Stimulated activated CD4-positive, alpha-beta T cell treated with anti-CD3 and anti-CD28 coated beads, Interleukin-15, amount 100 ng/mL, for 1 hour (primary cell): ENCODE measurements around the gene CFAP20DC.
"Not testable (repeated sequence)": the region's sequence is repeated elsewhere in the genome, so short reads cannot be mapped to it uniquely, and the experiment has no call there.

Experiments
- DNase-seq, 2 donors: peaks; one replicate each; pipeline ENCODE4 v3.0.0-alpha.2; 2020; ENCODE audit warnings: low read depth in 1 of 2, low spot score in 1 of 2

Gene CFAP20DC

DNA sequence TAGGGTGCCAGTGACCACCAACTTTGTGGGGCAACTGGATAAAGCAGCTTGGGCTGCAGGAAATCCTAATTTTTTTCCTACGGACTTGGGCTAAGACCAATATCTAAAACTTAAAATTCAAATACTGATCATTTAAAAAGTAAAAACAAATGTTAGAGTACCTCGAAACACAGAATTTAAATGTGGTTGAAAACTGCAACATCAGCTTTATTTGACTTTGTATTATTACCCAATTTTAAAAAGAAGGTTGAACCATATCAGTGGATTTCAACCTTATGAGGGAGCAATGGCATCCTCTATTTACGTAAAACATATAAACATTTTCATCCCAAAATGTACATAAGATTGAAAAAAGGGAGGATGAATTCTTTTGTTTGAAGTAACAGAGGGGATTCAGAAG lies 26.2 kb downstream of the CFAP20DC start:
- DNase-seq: no peak

DNA sequence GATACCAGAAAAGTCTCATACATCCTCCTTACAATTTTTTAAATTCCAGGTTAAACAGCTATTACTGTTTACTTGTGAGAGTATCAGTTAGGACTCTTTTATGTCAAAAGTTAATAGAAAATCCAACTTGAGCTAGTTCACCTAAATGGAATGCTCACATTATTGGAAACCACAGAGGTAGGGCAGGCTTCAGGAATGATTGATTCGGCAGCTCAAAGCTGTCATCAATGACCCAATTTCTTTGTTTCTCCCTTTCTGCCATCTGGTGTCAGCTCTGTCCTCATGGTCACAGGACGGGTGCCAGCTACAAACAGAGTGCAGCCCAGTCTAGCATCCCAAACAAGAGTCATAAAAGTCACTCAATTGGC lies 32.2 kb downstream of the CFAP20DC start:
- DNase-seq: no peak

DNA sequence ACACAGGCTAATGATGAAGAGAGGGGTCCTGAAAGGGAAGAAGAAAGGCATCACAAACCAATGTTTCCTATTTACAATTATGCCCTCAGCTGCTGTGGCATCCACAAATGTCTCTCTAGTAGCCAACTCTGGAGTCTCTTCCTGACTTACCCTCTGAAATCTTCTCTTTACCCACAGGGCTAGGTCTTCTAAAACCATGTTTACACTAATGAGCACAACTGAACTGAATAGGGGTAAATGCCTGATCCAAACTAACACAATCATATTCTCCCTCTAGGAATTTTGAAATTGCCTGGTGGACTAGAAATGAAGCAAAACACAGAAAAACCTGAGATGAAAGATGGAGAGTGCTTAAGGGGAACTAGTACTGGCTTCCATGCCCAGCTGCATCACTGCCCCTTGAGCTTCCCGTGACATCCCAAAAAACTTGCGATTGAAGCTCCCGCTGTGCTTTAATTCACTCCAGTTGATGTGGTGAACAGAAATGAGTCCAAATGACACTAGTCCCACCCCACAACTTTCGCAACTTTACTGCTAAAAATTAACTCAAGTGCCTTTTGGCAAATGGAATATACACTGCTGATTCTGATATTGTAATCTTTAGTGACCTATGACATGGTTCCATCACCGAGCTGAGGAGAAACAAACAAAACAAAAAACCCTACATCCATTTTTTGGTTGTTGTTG lies 32.8 kb downstream of the CFAP20DC start:
- no peak for DNase-seq

DNA sequence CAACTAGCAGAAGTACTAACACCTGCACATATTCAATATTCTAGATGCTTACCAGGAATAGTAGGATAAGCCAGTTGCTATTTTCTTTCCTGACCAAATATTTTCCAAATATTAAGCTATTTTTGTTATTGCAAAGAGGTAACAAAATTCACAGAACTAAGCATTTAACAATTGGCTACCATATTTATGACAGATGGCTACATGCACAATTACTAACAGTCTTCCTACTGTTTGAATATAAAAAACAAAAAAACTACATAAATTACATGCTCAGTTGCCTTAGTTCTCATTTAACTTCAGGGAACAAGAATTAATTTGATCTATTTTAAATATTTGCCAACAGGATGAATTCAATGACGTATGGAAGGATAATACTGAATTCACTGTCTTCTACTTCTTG lies 36.2 kb downstream of the CFAP20DC start:
- DNase-seq: no peak

DNA sequence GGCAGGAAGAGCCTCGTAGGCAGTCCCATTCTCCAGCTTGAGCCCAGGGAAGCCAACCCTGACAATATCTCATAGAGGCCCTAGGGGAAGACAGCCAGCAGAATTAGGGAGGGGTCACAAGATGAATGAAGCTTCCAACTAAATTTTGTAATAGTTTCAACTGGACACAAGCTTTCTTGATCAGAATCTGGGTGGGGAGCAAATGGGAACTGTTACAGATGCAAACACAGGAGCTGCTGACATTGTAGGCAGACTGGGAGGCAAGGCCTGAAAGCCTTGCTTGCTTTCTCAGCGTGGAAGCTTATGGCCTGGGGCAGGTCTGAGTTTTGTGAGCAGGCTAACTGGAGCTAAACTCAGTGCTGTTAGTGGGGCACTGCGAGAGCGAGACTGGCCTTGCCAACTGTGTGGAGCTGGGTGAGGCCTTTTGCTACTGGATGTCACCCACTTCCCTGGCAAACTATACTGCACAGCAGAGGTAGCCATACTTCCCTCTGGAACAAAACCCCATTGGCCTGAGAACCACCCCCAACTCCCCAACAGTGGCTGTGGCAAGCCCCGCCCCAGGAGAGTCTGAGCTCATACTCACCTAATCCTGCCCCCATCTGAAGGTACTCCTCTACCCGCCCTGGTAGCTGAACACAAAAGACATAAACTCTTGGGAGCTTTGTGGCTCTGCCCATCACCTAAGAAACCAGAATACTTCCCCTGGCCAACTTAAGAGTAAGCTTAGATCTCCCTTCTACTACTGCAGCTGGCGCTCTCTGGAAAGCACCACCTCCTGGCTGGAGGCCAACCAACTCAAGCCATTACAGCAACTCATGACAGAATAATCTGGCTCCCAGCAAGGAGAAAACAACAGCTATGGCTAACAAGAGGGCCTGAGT lies 42.9 kb downstream of the CFAP20DC start:
- DNase-seq: no peak

DNA sequence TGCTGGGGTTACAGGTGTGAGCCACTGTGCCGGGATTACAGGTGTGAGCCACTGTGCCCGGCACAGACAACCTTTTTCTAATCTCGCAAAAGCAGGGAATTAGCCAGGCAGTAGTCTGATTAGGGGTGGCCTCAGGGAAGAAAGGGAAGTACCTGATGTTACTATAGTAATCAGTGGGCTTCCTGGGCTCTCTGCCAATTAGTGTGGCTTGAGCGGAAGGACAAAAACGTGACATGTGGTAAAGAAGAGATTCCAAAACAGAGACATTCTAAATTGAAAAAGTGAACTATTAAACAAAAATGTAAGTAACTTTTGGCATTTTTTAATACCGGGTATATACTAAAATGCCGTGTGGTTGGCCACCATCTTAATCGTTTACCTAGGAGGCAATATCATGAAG lies 48.1 kb downstream of the CFAP20DC start:
- no peak for DNase-seq

DNA sequence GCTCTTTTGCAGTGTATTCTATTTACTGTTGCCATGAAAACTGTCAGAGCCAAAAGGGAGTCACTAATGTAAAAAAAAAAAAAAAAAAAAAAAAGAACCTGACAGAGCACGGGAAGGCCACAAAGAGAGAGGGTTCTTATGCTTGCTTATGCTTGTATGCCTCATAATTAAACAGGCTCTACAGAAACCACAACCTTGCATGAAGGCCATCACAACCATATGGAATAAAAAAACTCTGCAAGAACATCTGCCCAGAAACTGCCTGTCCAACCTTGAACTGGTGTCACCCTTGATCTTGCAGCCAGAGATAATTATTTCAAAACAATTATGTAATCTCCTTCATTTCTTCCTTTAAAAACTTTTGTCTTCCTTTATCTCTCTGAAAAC lies 50.1 kb downstream of the CFAP20DC start:
- no peak for DNase-seq

DNA sequence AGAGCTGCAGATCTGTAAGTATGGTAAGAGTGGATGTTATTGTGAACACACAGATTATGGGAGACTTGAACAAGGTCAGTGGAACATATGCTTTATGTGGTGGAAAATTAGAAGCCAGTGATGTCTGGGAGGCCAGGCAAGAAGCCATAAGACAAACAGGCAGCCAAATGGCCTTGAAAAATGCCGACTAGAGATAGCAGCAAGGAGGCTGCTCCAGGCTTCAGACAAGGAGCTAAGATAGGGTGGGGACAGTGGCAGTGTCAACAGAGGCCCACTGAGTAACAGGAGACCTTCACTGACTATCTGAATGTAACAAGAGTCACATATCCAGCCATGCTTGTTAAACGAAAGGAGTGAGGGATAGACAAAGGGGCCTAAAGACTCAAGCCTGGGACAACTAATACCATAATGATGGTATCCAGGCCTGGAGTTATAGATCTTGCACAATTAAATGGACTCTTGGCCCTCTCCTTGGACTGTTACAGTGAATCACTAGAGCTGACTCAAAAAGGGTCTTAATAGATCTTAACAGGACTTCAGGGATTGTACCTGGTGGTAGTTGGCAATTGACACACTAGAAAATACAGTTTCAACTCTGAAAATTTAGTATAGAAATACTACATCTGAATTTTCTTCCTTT lies 50.6 kb downstream of the CFAP20DC start:
- DNase-seq: no peak

DNA sequence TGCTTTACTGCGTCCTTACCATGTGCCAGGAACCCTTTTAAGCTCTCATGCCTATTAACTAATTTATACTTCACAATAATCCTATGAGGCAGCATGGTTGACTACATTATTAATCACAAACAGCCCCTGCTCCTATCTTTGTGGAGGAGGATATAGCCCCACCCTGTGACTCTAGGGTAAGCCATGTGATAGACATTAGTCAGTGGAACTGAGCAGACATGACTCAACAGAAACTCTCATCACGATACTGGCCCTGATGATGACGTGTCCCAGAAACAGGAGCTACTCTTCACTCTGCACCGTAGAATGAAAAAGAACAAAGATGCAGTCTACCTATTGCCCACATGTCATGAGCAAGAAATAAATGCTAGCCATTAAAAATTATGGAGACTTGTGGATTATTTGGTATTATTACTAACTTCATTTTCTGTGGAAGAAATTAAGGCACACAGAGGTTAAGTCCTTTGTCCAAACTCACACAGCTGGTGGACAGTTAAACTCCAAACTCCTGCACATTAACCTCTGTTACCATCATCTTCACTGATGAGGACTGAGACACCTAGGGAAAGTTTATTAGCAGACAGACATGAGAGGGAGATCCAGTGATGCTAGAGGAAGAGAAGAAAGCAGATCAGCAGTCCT lies 51.2 kb downstream of the CFAP20DC start:
- no peak for DNase-seq

DNA sequence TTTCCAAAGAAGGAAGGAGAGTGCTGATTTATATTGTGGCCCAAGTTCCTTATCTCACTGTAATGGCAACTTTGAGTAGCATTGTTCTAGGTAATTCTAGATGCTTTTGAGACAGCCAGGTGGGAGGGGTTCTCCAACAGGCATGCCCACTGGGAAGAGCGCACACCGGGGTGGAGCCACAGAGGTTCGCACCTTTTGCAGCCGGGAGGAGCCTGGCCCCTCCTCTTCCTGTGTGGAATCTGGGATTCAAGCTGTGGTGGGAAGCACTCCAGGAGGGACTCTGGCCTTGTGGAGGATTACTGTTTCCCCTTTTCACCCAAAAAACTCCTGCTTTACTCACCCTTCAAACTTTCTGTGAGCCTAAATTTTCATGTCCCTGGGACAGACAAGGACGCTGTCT lies 53.1 kb downstream of the CFAP20DC start:
- DNase-seq: no peak

DNA sequence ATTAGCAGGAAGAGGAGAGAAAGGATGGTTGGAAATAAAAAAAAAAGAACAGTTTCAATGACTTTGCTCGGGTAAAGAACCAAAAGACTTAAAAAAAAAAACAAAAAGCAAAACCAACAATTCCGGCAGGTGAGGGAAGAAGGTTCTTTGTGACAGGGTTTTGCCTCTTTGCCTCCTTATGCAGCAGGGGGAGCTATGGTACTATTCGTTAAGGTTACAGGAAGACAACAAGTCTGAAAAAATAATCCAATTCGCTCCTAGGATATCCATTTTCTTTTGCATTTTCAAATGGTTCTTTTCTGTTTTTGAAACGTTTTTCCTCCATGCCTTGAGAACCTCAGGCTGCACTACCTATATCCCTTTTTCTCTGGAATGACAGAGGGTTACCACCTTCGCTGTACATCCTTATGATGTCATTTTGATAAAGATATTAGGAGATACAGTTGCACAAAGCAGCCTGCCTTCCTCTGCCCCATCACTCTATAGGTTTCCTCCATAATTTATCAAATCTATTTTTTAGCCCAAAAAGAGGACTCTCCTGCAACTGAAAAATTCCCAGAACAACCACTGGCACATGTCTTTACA lies 55.0 kb downstream of the CFAP20DC start:
- DNase-seq: no peak

DNA sequence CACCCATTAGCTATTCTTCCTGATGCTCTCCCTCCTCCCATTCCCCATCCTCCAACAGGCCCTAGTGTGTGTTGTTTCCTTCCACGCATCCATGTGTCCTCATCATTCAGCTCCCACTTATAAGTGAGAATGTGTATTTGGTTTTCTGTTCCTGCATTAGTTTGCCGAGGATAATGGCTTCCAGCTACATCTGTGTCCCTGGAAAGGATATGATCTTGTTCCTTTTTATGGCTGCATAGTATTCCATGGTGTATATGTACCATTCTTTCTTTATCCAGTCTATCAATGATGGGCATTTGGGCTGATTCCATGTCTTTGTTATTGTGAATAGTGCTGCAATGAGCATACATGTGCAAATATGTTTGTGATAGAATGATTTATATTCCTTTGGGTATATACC lies 56.3 kb downstream of the CFAP20DC start:
- DNase-seq: no peak

DNA sequence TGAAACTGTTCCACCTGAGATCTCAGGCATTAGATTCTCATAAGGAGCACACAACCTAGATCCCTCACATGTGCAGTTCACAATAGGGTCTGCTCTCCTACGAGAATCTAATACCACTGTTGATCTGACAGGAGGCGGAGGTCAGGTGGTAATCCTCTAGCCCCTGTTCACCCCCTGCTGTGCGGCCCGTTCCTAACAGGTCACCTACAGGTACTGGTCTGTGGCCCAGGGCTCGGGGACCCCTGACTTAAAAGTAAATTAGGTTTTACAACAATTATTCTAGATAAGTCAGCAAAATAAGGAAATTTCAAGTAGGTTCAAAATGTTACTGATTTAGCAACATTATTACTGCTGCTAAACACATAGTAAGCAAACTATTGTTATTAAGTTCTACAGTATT lies 58.2 kb downstream of the CFAP20DC start:
- no peak for DNase-seq

DNA sequence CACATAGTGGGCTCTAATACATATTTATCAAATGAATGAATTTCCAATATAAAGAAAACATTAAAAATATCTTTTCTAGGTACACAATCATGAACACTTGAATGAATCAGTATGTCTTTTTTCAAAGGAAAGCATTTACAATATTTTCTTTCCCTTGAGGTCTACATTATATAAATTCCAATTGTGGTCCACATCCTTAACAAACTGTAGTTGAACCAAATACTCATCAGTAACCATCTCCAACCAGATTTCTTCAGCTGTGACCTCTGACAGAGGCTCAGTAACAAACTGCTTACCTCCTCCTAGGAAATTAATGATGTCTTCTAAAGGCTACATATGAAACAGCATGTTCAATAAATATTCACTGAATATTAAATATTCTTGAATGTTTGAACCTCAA lies 58.8 kb downstream of the CFAP20DC start:
- DNase-seq: no peak

DNA sequence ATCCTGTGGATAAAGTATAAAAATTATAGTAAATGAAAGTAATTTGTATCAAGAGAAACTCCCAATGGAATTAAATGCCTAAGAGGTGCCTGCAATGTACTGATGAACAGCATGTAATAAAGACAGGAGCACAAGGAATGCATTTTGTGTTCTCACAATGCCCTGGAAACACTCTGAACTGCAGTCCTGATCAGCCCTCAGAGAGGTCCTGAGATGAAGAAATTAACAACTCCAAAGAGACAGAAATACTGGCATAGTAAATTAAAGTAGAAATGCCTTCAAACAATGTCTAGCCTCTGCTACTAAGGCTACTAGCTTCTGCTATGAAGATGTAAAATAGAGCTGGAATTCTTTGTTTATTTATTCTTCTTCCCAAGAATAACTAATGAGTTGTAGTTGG lies 59.9 kb downstream of the CFAP20DC start:
- DNase-seq: no peak

DNA sequence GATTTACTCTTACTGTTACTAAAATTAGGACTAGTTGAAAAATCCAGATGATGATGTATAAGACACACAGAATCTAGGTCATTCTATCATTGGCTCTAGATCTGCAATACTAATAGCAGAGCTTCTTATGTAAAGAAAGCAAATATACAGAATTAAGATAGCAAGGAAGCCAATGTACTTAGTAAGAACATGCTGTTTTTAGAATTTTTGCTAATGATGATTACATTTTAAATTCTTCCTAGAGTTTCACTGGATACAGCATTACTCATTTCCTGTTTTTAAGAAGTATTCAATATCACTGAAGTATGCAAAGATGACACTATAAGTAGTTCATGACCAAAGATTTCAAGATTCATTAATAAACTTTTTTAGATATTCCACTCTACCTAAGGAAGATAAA lies 60.7 kb downstream of the CFAP20DC start:
- no peak for DNase-seq

DNA sequence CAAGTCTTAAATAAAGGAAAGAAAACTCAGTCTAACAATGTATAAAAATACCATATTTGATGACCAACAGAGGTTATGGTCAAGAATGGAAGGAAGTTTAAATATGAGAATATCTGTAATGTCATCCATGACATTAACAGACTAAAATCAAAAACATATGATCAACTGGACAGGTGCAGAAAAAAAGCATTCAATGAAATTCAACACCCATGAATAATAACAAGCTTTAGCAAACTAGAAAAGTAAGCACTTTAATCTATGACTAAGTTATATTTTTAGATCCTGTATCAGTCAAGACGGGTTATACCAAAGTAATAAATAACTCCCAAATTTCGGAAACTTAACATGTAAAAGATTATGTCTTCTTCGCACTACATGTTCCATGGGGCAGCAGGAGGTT lies 61.8 kb downstream of the CFAP20DC start:
- no peak for DNase-seq

DNA sequence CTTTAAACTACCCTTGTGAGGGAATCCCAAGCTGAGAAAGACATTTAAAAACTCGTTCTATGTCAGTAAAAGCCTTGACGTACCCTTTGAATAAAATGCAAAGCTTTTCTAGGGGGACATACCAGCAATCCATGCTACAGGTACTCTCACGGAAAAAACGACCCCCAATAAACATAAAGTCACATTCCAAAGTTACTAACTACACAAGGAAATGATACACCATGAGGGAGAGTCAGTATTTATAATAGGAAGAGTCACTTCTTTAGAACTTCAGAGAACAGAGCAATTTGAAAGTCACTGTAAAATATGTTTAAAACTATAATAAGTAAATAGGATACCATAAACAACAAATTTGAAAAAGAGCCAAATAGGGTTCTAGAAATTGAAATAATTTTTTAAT lies 63.2 kb downstream of the CFAP20DC start:
- DNase-seq: no peak

DNA sequence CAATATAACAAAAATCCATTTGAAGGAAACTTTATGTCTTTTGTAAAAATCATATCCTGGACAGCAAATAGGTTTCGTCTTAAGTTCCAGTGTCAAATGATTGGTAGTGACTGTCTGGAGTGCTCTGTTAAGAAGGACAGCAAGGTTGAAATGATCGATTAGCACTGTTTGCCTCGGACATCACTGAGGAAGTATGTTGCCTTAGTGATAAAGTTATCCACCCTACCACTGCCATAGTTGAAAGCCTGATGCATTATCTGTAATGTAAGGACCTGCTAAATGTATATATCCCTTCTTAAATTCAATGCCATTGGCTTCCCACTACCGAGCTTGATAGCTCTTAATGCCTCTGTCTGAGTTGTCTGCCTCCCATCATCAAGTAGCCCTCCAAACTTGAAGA lies 70.0 kb downstream of the CFAP20DC start:
- DNase-seq: no peak

DNA sequence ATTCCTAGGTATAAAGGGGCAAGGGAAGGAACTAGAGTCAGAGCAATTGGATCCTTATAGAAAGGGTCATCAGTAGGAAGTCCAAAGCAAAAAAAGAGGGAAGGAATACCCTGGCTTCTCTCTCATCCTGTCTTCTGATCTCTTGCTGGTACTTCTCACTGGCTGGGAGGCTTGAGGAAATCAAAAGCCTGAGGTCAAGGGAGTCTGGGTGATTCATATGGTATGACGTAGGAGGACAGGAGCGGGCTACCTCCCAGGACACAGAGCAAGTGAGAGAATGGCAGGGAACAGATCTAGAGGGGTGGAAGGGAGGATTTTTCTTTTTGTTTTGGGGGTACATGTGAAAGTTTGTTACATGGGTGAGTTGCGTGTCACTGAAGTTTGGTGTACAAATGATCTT lies 76.0 kb downstream of the CFAP20DC start:
- DNase-seq: no peak

DNA sequence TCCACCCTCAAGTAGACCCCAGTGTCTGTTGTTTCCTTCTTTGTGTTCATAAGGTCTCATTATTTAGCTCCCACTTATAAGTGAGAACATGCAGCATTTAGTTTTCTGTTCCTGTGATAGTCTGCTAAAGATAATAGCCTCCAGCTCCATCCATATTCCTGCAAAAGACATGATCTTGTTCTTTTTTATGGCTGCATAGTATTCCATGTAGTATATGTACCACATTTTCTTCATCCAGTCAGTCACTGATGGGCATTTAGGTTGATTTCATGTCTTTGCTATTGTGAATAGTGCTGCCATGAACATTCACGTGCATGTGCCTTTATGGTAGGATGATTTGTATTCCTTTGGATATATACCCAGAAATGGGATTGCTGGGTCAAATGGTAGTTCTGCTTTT lies 82.0 kb downstream of the CFAP20DC start:
- DNase-seq: not testable (repeated sequence)
